OCI-LY1 (cell line): Measurements from ENCODE around the gene DHRS1.

ENCODE experiments used
- H2AFZ ChIP-seq: fragments of 200-600 bp; sonication (generic), shearing (Covaris generic); 2 replicates; pipeline ENCODE4 v1.6.0; 2014; ENCODE audit warnings: antibody characterized with exemption, mild to moderate bottlenecking, low read length
- H3F3A ChIP-seq: fragments of 200-600 bp; sonication (generic), shearing (Covaris generic); 2 replicates; pipeline ENCODE4 v1.6.0; 2014; ENCODE audit warnings: mild to moderate bottlenecking, antibody characterized with exemption, low read length, moderate library complexity; ENCODE audit not compliant: insufficient read depth
- H3K27ac ChIP-seq: fragments of 200-600 bp; sonication (generic); 2 replicates; pipeline ENCODE4 v1.5.1; 2014; ENCODE audit warnings: low read length, mixed run types, mild to moderate bottlenecking, low read depth; ENCODE audit not compliant: poor library complexity, severe bottlenecking
- H3K27me3 ChIP-seq: fragments of 200-600 bp; sonication (generic); 2 replicates; pipeline ENCODE4 v1.6.0; 2014; ENCODE audit warnings: antibody characterized with exemption, mild to moderate bottlenecking, low read length, moderate library complexity; ENCODE audit not compliant: insufficient read depth
- H3K36me3 ChIP-seq: fragments of 200-600 bp; sonication (generic); 2 replicates; pipeline ENCODE4 v1.6.1; 2014; ENCODE audit warnings: mild to moderate bottlenecking, antibody characterized with exemption, low read length, moderate library complexity, mixed read lengths; ENCODE audit not compliant: insufficient read depth
- H3K4me1 ChIP-seq: fragments of 200-600 bp; sonication (generic); 2 replicates; pipeline ENCODE4 v1.5.1; 2014; ENCODE audit warnings: mild to moderate bottlenecking, low read length, moderate library complexity; ENCODE audit not compliant: insufficient read depth, severe bottlenecking
- H3K4me2 ChIP-seq: fragments of 200-600 bp; sonication (generic), shearing (Covaris generic); 2 replicates; pipeline ENCODE4 v1.6.1; 2014; ENCODE audit warnings: low read length
- H3K4me3 ChIP-seq: fragments of 200-600 bp; sonication (generic); 2 replicates; pipeline ENCODE4 v1.5.1; 2014; ENCODE audit warnings: low read length, low read depth, mild to moderate bottlenecking, mixed read lengths; ENCODE audit not compliant: poor library complexity, severe bottlenecking
- H3K79me2 ChIP-seq: fragments of 200-600 bp; shearing (Covaris generic); 2 replicates; pipeline ENCODE4 v1.6.1; 2016; ENCODE audit warnings: mixed run types, low read length, mixed read lengths; ENCODE audit not compliant: insufficient read depth
- H3K9ac ChIP-seq: fragments of 200-600 bp; sonication (generic), shearing (Covaris generic); 2 replicates; pipeline ENCODE4 v1.6.1; 2014; ENCODE audit warnings: mild to moderate bottlenecking, low read length, mixed read lengths
- H3K9me2 ChIP-seq: fragments of 200-600 bp; sonication (generic), shearing (Covaris generic); 2 replicates; pipeline ENCODE4 v1.6.1; 2014; ENCODE audit warnings: low read depth, mild to moderate bottlenecking, low read length, mixed read lengths
- H3K9me3 ChIP-seq: fragments of 200-600 bp; shearing (Covaris generic); 2 replicates; pipeline ENCODE4 v1.6.1; 2014; ENCODE audit warnings: low read length, mixed read lengths
- H4K20me1 ChIP-seq: fragments of 200-600 bp; sonication (generic), shearing (Covaris generic); 2 replicates; pipeline ENCODE4 v1.6.0; 2016; ENCODE audit warnings: mild to moderate bottlenecking, low read length; ENCODE audit not compliant: insufficient read depth
- CTCF ChIP-seq: fragments of 200-600 bp; sonication (generic), shearing (Covaris generic); IDR thresholded peaks from 2 replicates; pipeline ENCODE4 v1.5.1; 2017; ENCODE audit warnings: mild to moderate bottlenecking, antibody characterized with exemption, low read length, moderate library complexity, mixed read lengths
- EZH2 ChIP-seq: fragments of 200-600 bp; sonication (generic), shearing (Covaris generic); IDR thresholded peaks from 2 replicates; pipeline ENCODE4 v1.8.0; 2017; ENCODE audit warnings: borderline replicate concordance, mixed run types, mild to moderate bottlenecking, antibody characterized with exemption, low read length, moderate library complexity, mixed read lengths

DHRS1 gene

DNA sequence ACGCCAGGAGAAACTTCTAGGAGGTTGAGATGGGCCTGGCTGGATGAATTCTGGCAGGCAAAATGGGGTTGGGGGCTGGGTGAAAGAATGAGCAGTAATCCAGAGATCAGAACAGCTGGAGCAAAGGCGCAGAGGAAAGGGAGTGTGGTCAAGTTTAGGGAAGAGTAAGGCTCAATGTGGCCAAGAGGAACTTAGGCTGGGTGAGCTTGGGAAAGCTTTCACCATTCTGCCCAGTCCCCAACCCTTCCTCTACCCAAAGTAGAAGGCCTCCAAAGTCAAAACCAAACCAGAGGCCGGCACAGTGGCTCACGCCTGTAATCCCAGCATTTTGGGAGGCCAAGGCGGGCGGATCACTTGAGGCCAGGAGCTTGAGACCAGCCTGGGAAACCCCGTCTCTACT is 17.9 kb downstream of the DHRS1 start:
- H3K27me3 ChIP-seq, result no peaks in the 10 kb centered on the region
- H3K9me2 ChIP-seq, result no peaks in the 10 kb centered on the region
- H3K9ac ChIP-seq, result no peak overlapping the region
- no peaks in the 10 kb centered on the region for H3K36me3 ChIP-seq
- H3K27ac ChIP-seq, result no peak overlapping the region
- H3K4me1 ChIP-seq, result peaks cover 16% of the 10 kb centered on the region
- H3K79me2 ChIP-seq, result no peaks in the 10 kb centered on the region
- H3K4me2 ChIP-seq, result no peak overlapping the region
- H3F3A ChIP-seq, result no peaks in the 10 kb centered on the region
- H2AFZ ChIP-seq, result no peak overlapping the region
- TF ChIP-seq EZH2, result no peak
- no peak for TF ChIP-seq CTCF
- no peaks in the 10 kb centered on the region for H3K9me3 ChIP-seq
- no peaks in the 10 kb centered on the region for H4K20me1 ChIP-seq
- H3K4me3 ChIP-seq, result no peak overlapping the region

DNA sequence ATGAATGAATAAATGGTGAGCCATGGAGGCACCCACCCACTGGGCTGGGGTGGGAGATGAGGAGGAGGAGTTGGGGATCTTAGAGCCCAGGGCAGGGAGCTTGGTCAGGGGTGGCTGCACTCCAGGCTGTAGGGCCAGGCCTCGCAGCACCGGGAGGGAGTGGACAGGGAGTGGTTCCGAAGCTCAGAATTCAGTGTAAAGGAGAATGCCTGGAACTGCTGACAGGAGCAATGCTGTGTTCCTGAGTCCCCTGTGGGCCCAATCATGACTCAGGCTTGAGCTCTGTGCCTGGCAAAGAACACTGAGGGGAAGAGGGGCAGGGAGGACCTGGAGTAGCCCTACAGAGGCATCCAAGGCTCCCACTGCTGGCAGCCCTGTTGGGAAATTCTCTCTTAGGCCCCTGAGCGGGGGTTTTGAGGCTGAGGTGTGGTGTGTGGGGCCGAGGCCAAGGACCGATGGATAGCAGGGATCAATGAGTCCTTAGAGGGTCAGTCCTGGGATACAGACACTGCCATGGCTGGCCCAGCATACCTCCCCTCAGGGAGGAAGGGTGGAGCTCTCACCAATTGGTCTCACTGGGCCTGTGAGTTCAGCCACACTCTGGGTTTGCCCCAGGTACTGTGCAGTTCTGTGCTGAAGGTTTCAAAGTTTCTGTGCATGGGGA is 18.7 kb downstream of the DHRS1 start:
- H3K9ac ChIP-seq, result no peak overlapping the region
- peaks cover 16% of the 10 kb centered on the region for H3K4me1 ChIP-seq

GRCh38 chr14:24279301-24280186 is 20.0 kb downstream of the DHRS1 start:
- Histone ChIP-seq H3K4me2 (no peak overlapping the region), H2AFZ (no peak overlapping the region), H3F3A (no peaks in the 10 kb centered on the region), H3K27ac (no peak overlapping the region), H3K9ac (no peak overlapping the region), H3K9me2 (no peaks in the 10 kb centered on the region), H4K20me1 (no peaks in the 10 kb centered on the region), H3K79me2 (no peaks in the 10 kb centered on the region), H3K36me3 (no peaks in the 10 kb centered on the region), H3K9me3 (no peaks in the 10 kb centered on the region), H3K4me3 (no peak overlapping the region), H3K27me3 (no peaks in the 10 kb centered on the region), H3K4me1 (peaks cover 23% of the 10 kb centered on the region)
- no peak for TF ChIP-seq EZH2
- peak; percentile 67 for TF ChIP-seq CTCF

More for the DNA sequence above, 18.7 kb downstream of the DHRS1 start:
- Histone ChIP-seq H3K9me2 (no peaks in the 10 kb centered on the region), H3K9me3 (no peaks in the 10 kb centered on the region), H3K79me2 (no peaks in the 10 kb centered on the region), H3F3A (no peaks in the 10 kb centered on the region), H3K4me2 (no peak overlapping the region), H4K20me1 (no peaks in the 10 kb centered on the region), H3K27ac (no peak overlapping the region), H3K27me3 (no peaks in the 10 kb centered on the region), H3K4me3 (no peak overlapping the region), H2AFZ (no peak overlapping the region), H3K36me3 (no peaks in the 10 kb centered on the region)
- TF ChIP-seq EZH2 (no peak), CTCF (no peak)
